GF-D8 (cell line): ENCODE measurements around the gene MMEL1.
"Not testable (repeated sequence)": the region's sequence is repeated elsewhere in the genome, so short reads cannot be mapped to it uniquely, and the experiment has no call there.

ENCODE experiments used
- DNase-seq: peaks from one replicate; lab custom pipeline; 2025; lab: John Stamatoyannopoulos, UW

Gene MMEL1

DNA sequence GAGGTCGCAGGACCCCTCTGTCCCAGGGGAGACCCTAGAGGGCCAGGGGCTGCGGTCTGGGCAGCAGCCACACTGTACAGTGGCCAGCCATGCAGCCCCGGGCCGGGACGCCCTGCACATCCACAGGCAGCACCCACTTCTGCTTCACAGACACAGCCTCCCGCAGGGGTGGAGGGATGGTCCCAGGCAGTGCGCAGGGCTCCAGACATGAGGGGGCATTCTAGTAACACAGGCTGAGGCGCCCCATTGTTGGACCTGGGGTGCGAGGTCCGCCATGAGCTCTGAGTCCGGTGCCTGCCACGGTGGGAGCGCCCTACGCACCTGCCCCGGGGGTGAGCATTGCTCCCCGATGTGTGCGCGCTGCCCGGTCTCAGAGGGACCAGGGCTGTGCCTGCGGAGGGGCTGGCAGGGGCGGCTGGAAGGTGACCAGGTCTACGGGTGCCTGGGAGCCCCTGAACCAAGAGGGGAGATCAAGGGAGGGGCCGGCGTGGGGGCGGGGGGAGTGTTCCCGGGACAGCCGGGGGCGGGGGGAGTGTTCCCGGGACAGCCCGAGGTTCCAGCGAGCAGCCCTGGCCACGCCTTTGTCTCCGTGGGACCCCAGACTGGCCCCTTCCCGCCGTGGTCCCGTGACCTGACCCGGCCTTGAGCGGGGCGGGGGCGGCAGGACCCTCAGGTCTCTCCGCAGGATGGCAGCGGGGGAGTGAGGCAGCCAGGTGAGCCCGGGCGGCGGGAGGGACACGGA is 4.5 kb downstream of the MMEL1 start:
- no peak for DNase-seq

DNA sequence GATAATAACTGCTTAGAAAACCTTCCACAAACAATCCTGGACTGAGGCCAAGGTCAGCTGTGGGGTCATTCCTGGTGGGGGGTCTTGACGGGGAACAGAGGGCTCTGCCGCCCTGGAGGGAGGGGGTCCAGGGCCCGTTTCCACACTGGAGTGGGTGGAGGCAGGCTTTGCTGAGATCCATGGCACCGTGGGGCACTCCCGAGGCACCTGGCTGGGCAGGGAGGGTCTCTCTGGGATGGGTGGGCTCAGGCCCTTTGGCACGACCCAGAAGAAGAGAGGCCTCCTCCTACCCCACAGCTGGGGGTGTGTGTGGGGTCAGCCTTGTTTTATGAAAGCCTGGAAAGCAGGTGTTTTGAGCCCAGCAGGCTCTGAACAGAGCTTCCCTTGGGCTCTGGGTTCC is 5.1 kb downstream of the MMEL1 start:
- DNase-seq = no peak

DNA sequence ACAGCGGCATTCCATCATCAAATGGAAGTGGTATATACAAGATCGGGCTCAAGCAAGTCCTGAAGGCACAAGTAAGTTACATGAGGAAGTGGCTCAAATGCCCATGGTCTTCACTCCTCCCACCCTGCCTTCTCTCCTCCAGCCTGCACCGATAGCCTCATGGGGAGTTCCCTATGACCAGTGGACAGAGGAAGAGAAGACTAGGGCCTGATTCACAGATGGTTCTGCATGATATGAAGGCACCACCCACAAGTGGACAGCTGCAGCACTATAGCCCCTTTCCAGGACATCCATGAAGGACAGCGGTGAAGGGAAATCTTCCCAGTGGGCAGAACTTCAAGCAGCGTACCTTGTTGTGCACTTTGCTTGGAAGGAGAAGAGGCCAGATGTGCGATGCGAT is 7.1 kb downstream of the MMEL1 start:
- not testable (repeated sequence) for DNase-seq

DNA sequence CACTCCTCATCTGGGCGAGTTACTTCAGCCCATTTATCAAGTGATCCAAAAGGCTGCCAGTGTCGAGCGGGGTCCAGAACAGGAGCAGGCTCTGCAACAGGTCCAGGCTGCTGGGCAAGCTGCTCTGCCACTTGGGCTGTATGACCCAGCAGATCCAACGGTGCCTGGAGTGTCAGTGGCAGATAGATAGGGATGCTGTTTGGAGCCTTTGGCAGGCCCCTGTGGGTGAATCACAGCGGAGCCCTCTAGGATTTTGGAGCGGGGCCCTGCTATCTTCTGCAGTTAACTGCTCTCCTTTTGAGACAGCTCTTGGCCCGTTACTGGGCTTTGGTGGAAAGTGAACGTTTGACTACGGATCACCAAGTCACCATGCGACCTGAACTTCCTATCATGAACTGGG is 7.5 kb downstream of the MMEL1 start:
- DNase-seq = no peak

DNA sequence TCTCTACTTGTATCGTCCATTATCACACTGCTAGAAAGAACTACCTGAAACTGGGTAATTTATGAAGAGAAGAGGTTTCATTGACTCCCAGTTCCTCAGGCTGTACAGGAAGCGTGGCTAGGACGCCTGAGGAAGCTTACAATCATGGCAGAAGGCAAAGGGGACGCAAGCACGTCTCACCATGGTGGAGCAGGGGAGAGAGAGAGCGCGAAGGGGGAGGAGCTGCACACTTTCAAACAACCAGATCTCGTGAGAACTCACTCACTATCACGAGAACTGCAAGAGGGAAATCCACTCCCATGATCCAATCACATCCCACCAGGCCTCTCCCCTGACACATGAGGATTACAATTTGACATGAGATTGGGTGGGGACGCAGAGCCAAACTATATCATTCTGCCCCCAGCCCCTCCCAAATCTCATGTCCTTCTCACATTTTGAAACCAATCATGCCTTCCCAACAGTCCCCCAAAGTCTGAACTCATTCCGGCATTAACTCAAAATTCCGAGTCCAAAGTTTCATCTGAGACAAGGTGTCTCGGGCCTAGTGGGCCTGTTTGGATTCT is 8.0 kb downstream of the MMEL1 start:
- DNase-seq = no peak

DNA sequence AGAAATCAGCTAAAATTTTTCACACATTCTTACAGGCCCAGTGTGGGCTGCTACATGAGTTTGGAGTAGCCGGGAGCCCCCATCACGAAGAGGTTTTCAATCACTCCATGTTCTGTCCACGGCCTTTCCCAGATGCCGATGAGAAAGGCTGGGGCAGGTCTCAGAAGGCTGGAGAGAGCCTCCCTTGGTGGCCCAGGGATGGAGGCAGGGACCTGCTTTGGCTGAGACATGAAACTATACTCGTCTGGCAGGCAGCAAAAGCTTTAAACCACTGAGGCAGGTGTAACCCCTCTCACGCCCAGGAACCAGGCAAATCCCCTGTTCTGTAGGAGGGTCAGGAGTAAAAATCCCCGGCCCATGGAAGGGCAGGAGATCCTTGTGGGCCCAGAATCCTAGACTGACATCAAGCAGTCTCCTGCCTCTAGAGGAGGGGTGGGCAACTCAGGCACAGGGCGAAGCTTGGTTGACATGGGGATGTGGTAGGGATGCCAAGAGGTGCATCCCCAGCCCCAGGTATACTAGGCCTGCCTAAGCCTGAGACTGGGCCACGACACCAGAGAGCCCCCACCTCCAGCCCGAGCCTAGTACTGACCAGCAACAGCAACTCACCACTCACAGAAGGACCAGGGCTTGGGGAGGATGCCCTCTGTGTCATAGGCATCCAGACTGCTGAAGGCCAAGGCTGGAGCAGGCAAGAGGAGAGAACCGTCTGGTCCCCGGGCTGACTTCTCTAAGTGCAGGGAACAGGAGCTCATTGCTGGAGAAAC is 9.1 kb downstream of the MMEL1 start:
- no peak for DNase-seq

DNA sequence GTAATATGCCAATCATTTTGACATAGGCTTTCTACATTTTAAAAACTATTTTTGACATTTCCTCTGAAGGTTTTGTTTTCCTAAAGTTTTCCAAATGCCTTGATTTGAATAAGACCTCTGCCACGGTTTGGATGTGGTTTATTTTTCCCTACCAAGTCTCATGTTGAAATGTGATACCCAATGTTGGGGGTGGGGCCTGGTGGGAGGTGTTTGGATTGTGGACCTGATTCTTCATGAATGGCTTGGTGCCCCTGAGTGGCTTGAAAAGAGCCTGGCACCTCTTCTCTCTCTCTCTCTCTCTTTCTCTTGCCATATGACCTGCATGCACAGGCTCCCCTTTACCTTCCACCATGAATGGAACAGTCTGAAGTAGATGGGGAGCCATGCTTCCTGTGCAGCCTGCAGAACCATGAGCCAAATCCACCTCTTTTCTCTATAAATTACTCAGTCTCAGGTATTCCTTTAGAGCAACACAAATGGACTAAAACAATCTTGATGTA is 14.8 kb downstream of the MMEL1 start:
- no peak for DNase-seq

DNA sequence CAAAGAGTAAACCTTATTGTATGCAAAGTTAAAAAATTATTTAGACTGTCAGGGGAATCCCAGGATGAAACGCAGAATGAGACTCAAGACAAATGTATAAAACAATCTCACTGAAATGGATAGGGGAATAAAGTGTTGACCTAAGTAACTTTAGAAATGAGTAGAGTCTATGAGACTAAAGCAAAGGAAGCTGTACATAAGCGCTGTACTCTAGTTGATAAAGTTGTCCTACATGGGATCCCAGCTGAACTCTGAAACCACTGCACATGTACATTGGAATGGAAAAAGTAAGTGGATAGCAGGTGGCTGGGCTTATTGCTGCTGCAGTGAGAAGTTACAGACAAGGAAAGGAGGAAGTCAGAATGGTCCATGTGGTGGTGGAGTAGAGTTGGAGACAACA is 18.7 kb downstream of the MMEL1 start:
- DNase-seq = no peak

DNA sequence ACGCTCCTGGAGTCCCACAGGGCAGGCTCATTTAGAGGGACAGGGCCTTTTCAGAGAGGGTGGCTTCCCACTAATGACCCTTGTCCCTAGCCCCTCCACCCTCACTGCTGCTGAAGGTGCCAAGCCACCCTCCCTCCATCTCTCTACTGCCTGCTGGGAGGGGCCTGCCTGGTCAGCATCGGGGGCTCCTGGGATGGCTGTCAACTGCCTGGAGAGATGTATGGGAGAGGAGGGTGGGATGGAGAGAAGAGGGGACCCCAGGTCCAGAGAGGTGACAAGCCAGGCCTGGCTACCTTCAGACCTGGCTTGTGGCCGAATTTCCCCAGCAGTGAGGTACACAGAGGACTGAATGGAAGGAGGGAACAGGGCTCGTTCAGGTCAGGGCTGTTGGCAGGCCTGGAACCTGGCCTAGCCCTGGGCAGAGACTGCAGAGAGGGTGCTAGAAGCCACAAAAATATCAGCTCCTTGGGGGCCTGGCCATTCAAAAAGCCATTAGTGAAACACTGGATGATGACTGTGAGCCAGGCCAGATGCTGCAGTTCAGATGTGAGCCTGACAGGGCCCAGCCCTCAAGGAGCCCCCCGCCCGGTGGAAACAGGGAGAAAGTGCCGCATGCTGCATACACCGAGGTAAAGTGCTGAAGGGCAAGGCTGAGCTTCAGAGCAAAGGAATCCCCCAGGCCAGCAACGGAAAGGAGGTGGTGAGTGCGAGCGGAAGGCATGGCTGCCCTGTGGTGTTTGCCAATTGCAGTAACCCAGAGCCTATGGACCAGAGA is 20.0 kb downstream of the MMEL1 start:
- no peak for DNase-seq

DNA sequence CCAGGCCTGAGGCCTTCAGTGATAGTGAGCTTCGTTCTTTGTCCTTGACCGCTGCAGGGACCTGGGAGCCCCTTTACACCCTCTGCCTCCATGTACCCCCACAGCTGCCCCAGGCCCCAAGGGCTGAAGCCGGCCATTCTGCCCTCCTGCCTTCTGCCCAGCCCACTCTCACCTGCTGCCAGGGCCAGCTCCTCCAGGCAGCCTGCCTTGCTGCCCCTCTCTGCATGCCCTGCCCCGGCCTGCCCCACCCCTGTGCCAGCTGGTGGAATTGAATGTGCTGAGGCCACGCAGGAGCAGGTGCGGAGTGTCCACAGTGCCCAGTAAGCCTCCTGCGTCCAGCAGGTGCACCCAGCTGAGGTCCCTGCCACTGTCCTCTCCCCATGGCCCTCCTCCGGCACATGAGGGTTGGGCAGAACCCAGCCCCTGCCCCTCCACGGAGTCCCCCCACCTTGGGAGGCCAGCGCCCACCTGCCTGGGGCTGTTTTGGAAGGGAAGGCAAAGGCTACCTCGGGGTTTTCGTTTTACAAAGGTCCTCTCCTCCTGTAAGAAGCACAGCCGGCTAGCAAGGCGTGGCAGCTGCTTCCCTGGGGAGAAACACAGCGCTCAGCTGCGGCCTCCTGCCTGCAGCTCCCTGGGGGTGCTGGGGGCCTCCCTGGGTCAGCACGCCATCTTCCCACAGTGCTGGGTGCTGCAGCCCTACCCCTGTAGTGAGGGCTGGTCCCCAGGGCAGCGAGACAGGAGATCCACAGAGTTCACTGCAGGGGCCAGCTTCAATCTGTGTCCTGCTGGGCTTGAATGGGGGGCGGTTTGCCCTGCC is 21.0 kb downstream of the MMEL1 start:
- no peak for DNase-seq

DNA sequence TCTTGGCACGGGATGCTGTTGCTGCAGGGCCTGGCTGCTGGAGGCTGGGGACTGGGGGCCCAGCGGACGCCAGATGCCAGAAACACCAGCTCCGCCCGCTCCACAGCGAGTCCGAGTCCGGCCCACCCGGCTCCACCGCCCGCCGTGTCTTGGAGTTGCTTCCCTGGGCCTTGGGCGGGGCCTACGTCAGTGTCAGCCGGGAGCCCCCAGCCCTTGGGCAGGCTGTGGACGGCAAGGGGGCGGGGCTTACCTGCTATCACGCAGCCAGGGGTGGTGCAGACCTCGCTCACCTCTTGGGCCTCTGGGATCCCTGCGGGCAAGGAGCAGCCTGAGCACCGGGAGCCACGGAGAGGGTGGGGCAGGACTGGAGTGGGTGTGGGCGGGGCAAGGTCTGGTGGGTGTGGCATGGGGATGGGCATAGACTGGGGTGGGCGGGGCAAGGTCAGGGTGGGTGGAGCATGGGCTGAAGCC is 21.8 kb downstream of the MMEL1 start:
- DNase-seq = no peak

DNA sequence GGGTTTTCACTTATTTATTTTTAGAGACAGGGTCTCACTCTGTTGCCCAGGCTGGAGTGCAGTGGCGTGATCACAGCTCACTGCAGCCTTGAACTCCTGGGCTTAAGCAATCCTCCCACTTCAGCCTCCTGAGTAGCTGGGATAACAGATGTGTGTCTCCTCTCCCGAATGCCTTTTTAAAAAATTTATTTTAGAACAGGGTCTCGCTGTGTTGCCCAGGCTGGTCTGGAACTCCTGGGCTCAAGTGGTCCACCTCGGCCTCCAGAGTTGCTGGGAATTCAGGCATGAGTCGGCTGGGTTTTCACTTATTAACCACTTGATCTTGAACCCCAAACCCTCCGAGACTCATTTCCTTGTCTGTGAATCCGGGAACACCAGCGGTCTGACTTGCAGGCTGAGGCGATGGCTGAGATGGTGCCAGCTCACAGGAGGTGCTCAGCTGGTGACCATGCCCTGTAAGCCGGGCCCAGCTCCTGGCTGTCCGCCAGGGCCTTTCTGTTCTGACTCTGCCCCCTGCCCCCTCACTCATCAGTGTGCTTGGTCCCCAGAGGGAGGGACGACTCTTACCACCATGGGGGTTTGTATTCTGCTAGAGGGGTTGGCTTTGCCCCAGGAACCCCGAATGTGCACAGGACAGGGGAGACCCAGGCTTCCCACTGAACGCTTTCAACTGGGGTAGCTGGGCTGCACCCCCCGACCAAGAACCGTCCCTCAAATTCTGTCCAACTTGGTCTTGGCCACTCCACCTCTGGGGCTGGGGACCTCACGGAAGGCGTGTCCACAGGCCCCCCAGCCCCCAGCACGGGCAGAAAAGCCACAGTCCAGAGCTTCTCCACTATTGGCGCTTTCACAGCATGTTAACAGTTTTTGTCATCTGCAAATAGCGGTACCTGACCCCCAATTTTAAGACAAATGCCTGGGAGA is 22.5 kb downstream of the MMEL1 start:
- DNase-seq = no peak

DNA sequence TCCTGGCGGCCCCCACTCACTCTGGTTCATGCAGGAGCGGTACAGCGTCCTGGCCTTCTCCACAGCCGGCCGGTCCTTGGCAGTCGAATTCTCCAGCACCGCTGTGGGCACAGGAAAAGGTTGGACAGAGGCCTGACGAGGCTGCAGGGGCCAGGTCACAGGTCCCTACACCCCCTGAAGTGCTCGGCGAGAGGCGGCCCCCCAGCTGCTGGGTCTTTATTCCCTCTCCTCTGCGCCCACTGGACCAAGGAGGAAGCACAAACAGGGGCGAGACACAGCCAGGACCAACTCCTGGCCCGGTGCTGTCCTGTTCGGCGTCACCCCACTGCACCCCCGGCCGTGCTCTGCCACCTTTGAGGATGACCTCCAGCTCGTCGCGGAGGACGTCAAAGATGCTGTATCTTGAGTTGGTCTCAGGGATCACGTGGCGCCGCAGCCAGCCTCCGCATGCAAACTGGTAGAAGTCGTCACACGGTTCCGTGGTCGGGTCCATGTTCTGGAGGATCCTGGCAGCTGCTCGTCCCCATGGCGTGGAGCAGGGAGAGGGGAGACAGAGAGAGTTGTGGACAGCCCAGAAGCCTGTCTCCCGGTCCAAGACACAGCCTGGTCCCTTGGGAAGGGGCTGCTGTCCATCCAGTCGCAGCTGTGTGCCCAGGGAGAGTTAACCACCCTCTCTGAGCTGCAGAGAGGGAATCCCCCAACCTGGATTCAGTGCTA is 23.3 kb downstream of the MMEL1 start:
- no peak for DNase-seq

DNA sequence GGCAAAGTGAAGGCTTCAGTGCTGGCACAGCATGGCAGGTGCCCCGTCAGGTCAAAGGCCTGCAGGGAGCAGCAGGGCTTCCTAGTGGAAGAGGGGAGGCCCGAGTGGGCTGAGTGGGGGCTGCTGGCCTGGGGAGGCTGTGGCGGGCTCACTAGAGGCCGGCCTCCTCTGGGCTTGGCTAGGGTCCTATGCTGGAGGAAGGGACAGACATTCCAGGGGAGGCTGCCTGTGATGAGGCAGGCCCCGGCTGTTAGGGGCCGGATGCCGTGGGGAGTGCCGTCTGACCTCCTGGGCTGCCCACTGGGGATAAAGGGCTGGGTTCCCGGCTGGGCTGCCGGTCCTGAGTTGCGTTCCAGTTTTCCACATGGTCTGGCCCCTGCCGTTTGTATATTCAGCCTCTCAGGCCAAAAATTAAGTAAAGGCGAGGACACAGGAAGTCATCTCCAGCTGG is 25.1 kb downstream of the MMEL1 start:
- DNase-seq = no peak

DNA sequence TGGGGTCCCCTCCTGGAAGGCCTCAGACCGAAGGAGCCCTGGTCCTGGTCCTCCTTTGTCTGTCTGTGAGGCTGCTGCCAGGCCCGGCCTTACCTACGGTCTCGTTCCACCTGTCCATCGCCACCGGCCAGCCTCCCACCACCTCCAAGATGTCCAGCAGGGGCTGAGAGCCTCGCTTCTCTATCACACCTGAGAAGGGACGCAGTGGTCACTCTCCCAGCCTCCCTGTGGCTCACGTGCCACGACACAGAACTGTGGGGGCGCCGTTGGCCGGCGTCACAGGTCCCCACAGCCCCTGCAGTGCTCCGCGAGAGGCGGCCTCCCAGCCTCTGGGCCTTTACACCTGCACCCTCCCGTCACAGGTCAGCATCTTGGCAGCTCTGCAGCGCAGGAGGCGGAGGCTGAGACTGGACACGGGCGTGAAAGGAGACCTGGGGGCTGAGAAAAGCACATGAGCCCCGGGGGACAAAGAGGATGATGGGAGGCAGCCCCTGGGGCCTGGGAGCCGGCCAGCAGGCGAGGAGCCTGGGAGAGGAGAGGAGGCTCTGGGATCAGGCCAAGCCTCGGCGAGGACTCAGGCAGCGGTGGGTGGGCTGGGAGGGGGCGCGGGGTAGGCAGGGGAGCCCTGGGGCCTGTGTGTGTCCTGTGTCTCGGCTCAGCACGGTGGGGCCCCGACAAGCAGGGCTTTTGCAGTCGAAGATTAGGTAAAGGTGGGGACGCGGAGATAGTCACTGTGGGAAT is 25.8 kb downstream of the MMEL1 start:
- no peak for DNase-seq

DNA sequence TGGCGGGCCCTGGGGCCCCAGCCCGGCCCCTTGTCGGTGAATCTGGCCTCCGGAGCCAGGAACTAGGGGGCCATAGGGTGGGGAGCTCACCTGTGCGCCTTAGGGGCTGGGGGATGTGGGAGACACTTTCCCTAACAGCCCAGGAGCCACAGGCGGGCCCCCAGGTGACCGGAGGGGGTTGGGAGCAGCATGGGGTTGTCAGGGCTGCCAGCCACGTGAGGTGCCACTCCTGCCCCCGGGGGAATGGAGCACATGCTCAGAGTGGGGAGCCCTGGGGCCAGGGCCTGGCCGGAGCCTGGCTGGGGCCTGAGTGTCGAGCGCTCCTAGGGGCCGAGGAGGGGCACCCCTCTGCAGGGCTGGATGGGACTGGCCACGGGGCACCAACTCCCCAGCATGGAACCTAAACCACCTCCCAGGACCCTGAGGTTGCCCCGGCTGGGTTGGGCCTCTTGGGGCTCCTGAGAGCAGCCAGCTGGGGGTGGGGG is 26.4 kb downstream of the MMEL1 start:
- DNase-seq = no peak

DNA sequence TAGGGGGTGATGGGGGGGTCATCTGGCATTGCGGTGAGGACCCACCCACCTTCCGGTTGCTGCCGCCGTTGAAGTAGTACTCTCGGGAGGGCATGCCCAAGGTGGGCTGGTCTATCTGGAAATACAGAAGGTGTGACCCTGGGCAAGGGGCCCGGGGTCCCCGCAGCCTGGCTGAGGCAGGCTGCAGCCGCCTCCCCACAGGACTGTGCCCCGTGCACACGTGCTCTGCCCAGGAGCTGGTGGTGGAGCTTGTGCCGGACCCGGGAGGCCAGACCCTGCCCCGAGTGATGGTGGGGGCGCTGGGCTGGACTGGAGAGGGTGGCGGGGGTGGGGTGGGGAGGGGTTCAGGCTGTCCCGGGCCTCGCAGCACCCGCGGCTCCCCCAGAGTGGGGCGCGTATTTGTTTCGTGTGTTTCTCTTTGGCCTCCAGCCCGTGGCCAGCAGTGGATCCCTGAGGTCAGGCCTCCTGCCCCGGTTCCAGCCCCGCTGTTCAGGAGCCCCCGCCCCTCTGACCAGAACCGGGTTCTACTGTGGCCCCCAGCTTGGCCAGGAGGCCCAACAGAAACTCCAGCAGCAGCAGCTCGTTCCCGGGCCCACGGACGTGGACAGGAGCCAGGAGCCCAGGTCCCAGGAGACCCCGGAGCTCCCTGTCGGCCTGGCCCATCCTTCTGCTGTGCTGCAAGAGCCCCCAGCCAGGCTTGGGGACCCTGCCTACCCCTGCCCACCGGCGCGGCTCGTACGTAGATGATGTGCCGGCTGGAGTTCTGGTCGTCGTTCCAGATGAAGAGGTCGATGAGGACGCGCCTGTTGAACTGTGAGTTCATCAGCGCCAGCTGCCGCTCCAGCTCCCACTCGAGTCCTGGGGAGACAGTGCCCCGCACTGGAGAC is 27.1 kb downstream of the MMEL1 start:
- DNase-seq = no peak
